Urothelium cell line (cell line): ENCODE results near the gene NCOA7.
"Not testable (repeated sequence)": the region's sequence is repeated elsewhere in the genome, so short reads cannot be mapped to it uniquely, and the experiment has no call there.

ENCODE experiments used
- DNase-seq: peaks from one replicate; pipeline ENCODE4 v3.0.0; 2011; ENCODE audit warnings: low spot score, mixed read lengths
- FAIRE-seq: peaks from 2 replicates; lab custom pipeline; 2011; peaks lifted over from hg19 to GRCh38; lab: Jason Lieb, UNC

The NCOA7 gene

DNA sequence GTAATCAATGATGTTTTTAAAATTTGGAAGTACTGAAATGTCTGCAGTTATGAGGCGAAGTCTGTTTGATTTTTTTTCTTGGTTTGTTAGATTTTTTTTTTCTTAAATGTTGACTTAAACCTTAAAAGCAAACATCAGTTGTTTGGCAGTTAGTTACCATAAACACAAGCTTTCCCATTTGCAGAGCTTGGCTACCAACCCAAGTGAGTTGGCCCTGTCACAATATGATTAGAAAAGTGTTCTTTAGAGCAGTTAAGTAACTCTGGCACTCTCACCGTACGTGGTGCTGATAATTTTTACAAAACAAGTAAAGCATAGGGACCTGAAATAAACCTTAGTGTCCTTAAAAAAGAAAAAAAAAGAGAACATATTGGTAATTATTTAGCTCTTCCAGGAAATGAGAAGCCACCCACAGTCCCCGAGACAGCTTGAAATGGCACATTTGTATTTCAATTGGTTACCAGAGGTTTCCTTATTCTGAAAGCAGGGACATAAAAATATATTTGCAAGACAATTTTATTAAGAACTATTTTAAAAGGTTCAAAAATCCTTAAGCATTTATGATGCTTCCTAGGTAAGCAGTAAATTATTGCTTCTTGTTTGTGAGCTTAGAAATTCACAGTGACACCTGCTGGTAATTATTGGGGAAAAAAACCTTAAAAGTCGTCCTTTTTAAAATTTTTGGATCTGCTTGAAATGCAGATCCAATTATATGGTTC lies 37.4 kb upstream of the NCOA7 start:
- FAIRE-seq (no peak), DNase-seq (no peak)

DNA sequence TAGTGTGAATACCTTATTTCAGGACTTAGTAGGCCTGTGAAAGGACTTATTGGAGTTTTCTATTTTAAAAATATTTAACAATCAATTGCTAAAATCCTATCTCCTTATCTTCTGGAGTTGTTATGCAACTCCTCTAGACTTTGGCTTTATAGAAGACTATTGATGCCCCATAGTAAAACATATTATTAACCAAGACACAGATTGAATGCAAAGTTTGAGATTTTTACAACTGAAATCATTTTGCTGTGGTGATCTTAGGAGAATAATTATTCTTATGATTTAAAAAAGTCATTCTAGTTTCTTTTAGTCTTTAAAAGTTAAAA lies 36.9 kb upstream of the NCOA7 start:
- no peak for FAIRE-seq
- no peak for DNase-seq

DNA sequence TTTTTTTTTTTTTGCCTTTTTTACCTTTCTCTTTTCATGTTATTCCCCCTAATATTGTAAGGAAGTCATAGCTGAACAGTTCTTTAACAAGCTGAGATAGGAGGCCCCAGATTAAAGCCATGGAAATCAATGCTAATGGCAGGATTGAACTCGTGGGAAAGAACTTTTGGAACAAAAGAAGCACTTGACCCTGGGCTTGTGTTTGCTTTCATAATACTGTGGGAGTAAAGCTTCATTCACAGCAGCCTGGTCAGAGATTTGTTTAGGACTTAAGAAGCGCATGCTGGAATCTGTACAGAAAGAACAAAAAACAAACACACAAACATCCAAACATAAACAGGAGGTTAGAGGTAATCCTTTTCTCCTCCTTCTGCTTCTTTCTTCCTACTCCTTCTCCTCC lies 36.2 kb upstream of the NCOA7 start:
- no peak for DNase-seq
- no peak for FAIRE-seq

DNA sequence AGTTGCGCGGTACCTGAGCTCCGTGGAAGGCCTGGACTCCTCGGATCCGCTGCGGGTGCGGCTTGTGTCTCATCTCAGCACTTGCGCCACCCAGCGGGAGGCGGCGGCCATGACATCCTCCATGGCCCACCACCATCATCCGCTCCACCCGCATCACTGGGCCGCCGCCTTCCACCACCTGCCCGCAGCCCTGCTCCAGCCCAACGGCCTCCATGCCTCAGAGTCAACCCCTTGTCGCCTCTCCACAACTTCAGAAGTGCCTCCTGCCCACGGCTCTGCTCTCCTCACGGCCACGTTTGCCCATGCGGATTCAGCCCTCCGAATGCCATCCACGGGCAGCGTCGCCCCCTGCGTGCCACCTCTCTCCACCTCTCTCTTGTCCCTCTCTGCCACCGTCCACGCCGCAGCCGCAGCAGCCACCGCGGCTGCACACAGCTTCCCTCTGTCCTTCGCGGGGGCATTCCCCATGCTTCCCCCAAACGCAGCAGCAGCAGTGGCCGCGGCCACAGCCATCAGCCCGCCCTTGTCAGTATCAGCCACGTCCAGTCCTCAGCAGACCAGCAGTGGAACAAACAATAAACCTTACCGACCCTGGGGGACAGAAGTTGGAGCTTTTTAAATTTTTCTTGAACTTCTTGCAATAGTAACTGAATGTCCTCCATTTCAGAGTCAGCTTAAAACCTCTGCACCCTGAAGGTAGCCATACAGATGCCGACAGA lies 31.4 kb upstream of the NCOA7 start:
- DNase-seq (peak; percentile 48), FAIRE-seq (no peak)

DNA sequence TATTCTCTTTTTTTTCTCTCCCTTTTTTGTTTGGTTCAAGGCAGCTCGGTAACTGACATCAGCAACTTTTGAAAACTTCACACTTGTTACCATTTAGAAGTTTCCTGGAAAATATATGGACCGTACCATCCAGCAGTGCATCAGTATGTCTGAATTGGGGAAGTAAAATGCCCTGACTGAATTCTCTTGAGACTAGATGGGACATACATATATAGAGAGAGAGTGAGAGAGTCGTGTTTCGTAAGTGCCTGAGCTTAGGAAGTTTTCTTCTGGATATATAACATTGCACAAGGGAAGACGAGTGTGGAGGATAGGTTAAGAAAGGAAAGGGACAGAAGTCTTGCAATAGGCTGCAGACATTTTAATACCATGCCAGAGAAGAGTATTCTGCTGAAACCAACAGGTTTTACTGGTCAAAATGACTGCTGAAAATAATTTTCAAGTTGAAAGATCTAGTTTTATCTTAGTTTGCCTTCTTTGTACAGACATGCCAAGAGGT lies 30.8 kb upstream of the NCOA7 start:
- FAIRE-seq (no peak), DNase-seq (no peak)

DNA sequence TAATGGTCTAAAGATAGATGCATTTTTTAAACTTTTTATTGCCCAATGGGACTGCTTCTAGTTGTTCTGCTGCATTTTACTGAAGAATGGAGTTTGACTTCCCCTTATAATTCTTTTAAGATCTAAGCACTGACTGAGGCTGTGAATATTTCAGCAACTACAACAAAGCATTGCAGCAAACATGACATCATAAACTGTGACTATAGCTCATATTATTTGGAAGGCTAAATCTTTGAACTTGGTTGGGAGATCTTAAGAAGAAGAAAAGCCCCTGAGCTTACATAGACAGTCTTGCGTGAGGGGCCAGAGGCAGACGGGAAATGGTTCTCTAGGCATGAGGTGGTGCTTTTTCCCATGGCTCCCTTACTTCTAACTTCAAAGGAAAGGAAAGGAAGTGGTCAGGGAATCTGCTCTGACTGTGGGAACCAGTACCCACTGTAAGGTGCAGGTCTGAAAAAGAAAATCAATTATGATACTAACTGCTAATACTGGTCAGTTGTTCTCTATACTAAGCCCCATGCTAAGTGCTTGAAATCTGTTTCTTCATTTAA lies 26.6 kb upstream of the NCOA7 start:
- DNase-seq (no peak), FAIRE-seq (no peak)

DNA sequence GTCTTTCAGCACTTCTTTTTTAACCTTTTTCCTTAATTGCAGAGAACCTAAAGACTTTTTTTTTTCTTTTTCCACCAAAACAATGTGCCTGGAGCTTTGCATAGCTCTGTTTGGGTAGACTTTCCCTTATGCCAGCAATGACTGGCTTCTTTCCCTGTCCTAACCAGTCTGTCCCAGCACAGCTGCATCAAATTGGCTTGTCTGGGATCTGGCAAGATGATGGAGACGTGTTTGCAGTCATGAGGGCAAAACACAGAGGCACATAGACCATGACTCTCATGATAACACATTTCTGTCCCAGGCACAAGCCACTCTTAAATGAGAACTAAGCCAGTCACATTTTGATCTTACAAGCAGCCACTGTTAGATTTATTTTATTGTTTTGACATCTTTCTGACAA lies 24.8 kb upstream of the NCOA7 start:
- no peak for DNase-seq
- no peak for FAIRE-seq

DNA sequence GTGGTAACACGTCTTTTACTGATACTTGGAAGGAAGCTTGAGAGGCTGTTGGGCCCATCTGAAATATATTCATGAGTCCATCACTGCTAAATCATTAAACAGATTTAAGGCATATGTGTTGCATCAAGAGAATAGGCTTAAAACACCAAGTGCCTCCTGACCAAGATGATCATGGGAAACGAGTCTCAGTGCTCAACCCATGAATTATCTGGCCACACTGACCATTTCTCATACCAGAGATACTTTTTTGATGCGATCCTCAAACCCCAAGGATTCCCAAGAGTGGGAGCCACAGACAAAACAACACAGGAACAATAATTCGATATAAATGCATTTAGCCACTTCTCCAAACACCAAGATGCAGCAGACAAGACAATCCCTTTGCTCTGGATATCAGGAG lies 24.1 kb upstream of the NCOA7 start:
- no peak for DNase-seq

DNA sequence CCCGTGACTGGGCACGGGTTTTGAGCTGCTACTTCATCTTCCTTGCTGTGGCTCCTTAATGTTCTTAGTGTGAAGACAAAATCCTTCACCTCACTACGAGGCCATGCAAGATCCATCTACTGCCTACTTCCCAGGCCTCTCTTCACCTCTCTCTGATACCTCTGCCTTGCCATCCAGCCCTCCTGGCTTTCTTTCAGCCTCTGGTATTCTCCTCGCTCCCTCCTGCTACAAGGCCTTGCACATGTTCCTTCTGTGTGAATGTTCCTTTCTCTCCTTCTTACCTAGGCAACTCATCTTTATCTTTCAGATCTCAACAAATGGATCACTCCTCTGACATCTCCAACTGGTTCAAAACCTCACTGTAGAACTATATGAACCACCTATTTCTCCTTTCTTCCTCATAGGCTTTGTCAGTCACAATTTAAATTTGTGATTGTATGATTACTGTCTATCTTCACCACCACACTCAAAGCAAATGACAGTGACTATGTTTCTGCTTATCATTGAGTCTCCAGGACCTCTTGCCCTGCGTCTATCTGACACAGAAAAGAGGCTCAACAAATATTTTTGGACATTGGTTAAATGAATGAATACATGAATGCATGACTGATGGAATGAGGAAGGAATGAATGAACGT lies 21.5 kb upstream of the NCOA7 start:
- DNase-seq = no peak
- FAIRE-seq = no peak

More for the DNA sequence above, 24.1 kb upstream of the NCOA7 start:
- FAIRE-seq = no peak

DNA sequence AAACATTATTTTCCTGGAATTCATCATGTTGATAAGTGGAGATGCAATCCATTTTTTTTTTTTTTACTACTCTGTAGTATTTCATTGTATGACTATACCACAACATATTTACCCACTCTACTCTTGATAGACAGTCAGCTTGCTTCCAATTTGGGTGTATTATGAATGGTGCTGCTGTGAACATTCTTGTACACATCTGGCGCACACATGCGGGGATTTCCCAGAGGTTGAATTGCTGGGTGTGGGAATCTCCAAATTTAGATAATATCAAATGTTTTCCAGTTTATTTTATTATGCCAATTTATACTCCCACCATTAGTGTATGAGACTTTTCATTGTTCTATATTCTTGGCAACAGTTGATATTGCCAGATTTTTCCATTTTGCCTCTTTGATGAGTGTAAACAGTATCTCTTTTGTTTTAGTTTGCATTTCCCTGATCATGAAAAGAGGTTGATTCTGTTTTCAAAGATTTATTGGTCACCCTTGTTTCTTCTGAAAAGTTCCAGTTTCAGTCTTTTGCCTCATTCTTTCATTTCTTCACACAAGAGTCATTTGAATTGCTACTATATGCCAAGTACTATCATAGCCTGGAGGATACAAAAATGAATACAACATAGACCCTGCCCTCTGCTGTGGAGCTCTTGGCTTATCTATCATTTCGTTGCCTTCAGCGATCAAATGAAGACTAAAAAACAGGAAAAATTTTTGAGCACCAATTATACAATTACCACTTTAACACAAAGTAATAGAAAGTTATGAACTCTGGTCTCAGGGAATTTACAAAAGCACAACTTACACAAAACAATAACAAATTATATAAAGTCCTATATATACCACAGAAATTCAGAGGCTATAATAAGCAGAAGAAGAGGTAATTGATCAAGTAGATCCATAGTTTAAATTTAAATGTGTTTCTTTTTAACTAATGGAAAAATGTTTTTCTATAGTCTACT lies 17.1 kb upstream of the NCOA7 start:
- FAIRE-seq (no peak), DNase-seq (no peak)

DNA sequence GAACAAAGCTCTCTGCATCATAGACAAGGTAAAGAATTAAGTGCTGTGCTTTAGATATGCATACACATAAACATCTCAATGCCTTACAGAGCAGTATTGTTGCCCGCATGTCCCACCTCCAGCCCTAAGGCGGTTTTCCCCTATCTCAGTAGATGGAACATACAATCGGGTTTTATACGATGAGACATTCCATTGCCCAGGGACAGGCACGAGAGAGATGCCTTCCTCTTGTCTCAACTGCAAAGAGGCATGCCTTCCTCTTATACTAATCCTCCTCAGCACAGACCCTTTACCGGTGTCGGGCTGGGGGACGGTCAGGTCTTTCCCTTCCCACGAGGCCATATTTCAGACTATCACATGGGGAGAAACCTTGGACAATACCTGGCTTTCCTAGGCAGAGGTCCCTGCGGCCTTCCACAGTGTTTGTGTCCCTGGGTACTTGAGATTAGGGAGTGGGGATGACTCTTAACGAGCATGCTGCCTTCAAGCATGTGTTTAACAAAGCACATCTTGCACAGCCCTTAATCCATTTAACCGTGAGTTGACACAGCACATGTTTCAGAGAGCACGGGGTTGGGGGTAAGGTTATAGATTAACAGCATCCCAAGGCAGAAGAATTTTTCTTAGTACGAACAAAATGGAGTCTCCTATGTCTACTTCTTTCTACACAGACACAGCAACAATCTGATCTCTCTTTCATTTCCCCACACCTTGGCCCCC lies 14.5 kb upstream of the NCOA7 start:
- not testable (repeated sequence) for FAIRE-seq, DNase-seq

DNA sequence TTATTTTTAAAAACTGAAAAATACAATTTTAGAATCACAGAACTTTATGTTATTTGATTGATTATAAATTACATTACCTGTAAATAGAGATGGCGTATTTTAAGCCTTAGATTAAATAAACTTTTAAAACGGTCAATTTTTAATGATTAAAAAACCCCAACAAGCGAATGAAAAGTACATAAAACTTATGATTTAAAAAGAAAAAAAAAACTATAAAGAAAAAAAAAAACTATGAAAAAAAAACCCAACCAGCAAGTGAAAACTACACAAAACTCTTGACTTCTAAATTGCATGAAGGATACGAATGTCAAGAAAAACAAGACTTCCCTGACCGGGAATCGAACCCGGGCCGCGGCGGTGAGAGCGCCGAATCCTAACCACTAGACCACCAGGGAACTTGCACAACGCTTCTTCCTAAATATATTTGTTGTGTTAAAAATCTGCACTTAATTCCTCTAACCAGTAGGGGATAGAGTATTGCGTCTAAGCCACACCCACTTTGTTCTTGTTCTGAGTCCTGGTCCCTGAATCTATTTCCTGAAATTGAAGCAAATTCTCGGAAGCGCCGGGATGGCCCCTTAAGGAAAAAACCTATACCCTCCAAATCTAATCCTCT lies 10.7 kb upstream of the NCOA7 start:
- FAIRE-seq (no peak), DNase-seq (peak; percentile 83)

DNA sequence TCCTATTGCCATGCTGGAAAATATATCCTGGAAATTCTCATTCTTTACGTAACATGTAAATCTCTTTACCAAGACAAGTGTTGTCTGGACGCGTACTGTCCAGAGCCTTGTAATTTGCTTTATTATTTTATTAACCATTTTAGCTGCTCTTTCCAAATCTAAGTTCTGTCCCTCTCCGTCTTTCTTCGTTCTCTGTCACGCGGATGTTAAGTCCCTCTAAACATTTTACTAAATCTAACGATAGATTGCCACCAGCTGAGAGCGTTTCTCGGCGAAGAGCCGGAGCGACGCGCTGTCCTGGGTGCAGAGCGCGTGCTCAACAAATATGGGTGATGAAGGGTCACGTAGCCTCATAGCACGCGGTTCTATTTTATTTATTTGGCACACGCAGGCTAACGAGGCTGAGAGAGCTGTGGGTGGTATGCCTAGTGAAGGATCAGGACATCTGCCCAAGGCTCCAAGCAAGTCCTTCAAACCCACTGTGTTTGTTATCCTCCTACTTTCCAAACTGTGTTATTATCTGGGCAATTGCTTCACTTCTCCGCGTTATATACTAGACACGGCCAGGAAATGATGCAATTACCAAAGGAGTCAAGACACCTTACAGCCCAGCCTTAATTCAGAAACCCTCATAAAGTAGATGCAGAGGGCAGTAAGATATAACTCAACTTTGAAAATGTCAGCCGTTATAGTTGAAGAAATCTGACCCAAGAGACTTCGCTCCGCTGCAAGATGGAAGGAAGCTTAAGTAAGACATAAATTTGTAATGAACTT lies 10.0 kb upstream of the NCOA7 start:
- FAIRE-seq (no peak), DNase-seq (peak; percentile 56)

DNA sequence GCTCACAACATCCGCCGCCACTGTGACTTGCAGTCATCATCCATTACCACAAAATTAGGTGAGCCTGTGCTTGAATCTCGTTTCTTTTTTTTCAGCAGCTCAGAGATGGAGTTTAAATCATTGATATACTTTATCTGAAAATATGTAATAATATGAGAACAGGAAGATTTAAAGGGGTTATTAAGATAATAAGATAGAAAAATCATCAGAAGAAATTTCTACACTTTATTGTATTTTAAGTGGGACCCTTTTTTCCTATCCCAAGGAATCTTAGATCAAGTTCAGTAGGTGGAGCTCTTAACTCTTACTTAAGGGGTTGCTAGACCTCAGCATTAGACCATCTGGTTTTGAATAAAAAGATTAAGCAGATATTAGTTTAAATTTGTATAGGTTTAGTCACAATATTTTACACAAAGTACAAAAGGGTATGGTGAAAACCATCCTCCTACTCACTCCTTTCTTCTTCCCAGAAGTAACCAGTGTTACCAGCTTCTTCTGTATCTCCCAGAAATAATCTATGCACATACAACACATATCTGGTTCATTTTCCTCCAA lies 9.4 kb upstream of the NCOA7 start:
- DNase-seq (no peak), FAIRE-seq (no peak)

DNA sequence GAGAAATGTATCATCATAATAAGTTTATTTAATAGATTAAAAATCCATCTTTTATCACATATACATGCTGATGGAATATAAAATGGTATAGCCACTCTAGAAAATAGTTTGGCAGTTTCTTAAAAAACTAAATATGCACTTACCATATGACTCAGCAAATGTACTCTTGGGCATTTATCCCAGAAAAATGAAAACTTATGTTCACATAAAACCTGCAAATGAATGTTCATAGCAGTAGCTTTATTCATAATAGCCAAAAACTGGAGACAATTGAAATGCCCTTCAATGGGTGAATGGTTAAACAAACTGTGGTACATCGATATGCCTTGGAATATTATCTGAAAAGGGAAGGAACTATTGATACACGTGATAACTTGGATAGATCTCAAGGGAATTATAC lies 6.4 kb upstream of the NCOA7 start:
- FAIRE-seq (no peak), DNase-seq (no peak)

DNA sequence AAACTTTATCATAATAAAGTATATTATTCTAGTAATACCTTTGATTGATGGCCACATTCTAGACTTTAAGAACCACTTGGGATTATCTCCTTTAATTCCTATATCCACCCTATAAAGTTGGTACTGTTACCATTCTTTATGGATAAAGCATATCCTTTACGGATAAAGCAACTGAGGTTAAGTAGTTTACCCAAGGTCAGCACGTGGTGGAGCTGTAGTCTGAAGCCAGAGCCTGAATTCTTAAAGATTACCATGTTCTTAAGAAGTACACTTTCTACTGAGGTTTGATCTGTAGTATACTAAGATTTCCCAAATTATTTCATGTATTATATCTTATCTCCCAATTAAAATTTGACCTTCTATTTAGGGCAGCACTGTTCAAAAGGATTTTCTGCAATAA lies 3.0 kb upstream of the NCOA7 start:
- no peak for DNase-seq
- FAIRE-seq = no peak

DNA sequence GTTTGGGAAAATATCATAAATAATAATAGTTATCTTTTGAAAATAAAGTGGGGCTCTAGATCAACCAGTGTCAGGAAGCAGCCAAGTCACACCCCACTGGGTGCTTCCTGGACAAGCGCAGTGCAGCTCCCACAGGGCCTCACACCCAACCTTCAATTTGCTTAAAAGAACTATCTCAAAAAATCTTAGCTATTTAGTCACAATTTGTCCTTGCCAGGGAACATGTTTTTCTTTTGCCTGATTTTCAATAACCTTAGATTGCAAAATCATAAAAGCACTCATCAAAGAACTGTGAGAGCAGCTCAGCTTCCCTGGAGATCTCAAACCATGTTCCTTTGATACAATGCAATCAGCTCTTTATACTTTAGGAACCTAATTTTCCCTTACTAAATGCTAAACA lies 1.6 kb upstream of the NCOA7 start:
- DNase-seq (no peak), FAIRE-seq (no peak)

DNA sequence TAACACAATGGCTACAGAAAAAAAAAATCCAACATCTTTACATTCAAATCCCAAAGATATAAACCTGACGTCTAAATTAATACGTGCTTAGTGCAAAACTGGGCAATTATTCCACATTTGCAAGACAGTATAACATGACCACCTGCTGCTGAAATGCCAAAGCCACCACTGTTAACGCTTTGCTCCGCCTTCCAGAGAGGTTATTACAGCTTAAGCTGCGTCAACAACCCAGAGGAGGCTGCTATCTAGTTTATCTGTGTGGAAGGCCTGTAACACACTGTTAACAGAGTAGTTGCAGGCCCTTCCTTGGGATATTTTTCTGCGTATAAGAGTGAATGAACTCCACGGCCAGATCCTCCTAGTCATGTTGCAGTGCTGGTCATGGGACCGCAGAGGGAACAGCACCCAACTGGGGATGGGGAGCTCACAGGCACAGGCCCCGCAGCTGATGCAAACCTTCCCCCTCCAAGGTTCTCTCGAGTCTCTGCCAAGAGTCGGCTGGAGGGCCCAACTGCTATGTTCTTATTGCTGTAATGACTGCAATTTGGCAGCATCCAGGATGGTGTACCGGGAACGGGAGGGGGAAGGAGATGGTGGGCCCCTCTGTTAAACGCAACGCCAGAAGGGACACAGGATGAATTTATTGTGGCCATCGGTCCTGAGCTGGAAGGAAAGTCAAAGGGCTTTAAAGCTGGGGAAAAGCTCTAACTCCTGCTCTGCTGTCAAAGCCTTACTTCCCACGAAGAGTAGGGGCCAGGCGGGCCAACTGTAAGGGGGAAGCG lies 993 bp upstream of the NCOA7 start:
- DNase-seq = peak; percentile 28
- no peak for FAIRE-seq
